HEK293 (cell line): ENCODE results near the gene MARCHF7.
A peak's percentile ranks its signal among the peaks of the same experiment; 100 is the strongest.

Experiments
- CTCF ChIA-PET: fragments of 350-600 bp; formaldehyde crosslinking; extraction: SDS; loops from one replicate; lab custom pipeline; 2021; ENCODE audit warnings: antibody characterized with exemption; lab: Yijun Ruan, JAX
- POLR2A ChIA-PET: fragments of 300-600 bp; formaldehyde crosslinking; extraction: SDS; loops from one replicate; lab custom pipeline; 2020; ENCODE audit warnings: antibody characterized with exemption, inconsistent platforms; lab: Yijun Ruan, JAX
- H3K27ac ChIP-seq: fragments of 200-500 bp; sonication (Bioruptor generic); 2 replicates; pipeline ENCODE4 v1.5.1; 2014; ENCODE audit warnings: low read depth, low read length, control low read depth, inconsistent platforms; ENCODE audit errors: extremely low read depth
- H3K36me3 ChIP-seq, 2 experiments: fragments of 200-500 bp in 1 of 2; sonication (Bioruptor generic) in 1 of 2; 1 replicate in 1 of 2; 2 replicates in 1 of 2; pipeline ENCODE4 v1.5.1; 2014 to 2017; ENCODE audit warnings: inconsistent platforms in 2 of 2, low read length in 2 of 2; ENCODE audit not compliant: control insufficient read depth in 2 of 2, insufficient read depth in 1 of 2
- H3K4me1 ChIP-seq: fragments of 200-500 bp; sonication (Bioruptor generic); 2 replicates; pipeline ENCODE4 v1.5.1; 2014; ENCODE audit warnings: mild to moderate bottlenecking, low read length, inconsistent platforms; ENCODE audit not compliant: control insufficient read depth, insufficient read depth
- H3K4me3 ChIP-seq: 2 replicates; pipeline ENCODE4 v1.5.1; 2011; ENCODE audit warnings: low read depth, mild to moderate bottlenecking, control low read depth, low read length, moderate library complexity
- H3K9me3 ChIP-seq: fragments of 200-500 bp; sonication (Bioruptor generic); 2 replicates; pipeline ENCODE4 v1.5.1; 2014; ENCODE audit warnings: low read depth, low read length, inconsistent platforms; ENCODE audit not compliant: control insufficient read depth, insufficient read depth
- BCL6B ChIP-seq: fragments of 450-650 bp; formaldehyde crosslinking; IDR thresholded peaks from 2 replicates; pipeline ENCODE4 v1.5.1; 2017; ENCODE audit warnings: missing biosample characterization, missing genetic modification characterization
- ZBTB8A ChIP-seq: fragments of 450-650 bp; formaldehyde crosslinking; IDR thresholded peaks from 2 replicates; pipeline ENCODE4 v1.5.1; 2016; ENCODE audit warnings: missing biosample characterization, missing genetic modification characterization
- ZFP37 ChIP-seq: fragments of 450-650 bp; formaldehyde crosslinking; IDR thresholded peaks from 2 replicates; pipeline ENCODE4 v1.5.1; 2016; ENCODE audit warnings: missing biosample characterization, missing genetic modification characterization
- ZNF121 ChIP-seq: fragments of 450-650 bp; formaldehyde crosslinking; IDR thresholded peaks from 2 replicates; pipeline ENCODE4 v1.5.1; 2016; ENCODE audit warnings: missing biosample characterization, missing genetic modification characterization
- ZNF19 ChIP-seq: fragments of 450-650 bp; formaldehyde crosslinking; IDR thresholded peaks from 2 replicates; pipeline ENCODE4; 2016; ENCODE audit warnings: missing biosample characterization, missing genetic modification characterization, low read depth
- ZNF214 ChIP-seq: fragments of 450-650 bp; formaldehyde crosslinking; IDR thresholded peaks from 2 replicates; pipeline ENCODE4 v1.5.1; 2017; ENCODE audit warnings: missing biosample characterization, mild to moderate bottlenecking, missing genetic modification characterization, borderline replicate concordance
- ZNF248 ChIP-seq: fragments of 450-650 bp; formaldehyde crosslinking; IDR thresholded peaks from 2 replicates; pipeline ENCODE4 v1.5.1; 2017; ENCODE audit warnings: missing biosample characterization, missing genetic modification characterization
- ZNF362 ChIP-seq: fragments of 450-650 bp; formaldehyde crosslinking; IDR thresholded peaks from 2 replicates; pipeline ENCODE4 v1.5.1; 2016; ENCODE audit warnings: missing biosample characterization, missing genetic modification characterization
- ZNF426 ChIP-seq: fragments of 450-650 bp; formaldehyde crosslinking; IDR thresholded peaks from 2 replicates; pipeline ENCODE4 v1.5.1; 2017; ENCODE audit warnings: missing biosample characterization, missing genetic modification characterization, mild to moderate bottlenecking, inconsistent platforms, moderate library complexity
- ZNF510 ChIP-seq: fragments of 450-650 bp; formaldehyde crosslinking; IDR thresholded peaks from 2 replicates; pipeline ENCODE4 v1.5.1; 2018; ENCODE audit warnings: mild to moderate bottlenecking, missing genetic modification characterization, missing biosample characterization; ENCODE audit not compliant: insufficient replicate concordance
- ZNF529 ChIP-seq: fragments of 450-650 bp; formaldehyde crosslinking; IDR thresholded peaks from 2 replicates; pipeline ENCODE4 v1.5.1; 2017; ENCODE audit warnings: missing genetic modification characterization, missing biosample characterization; ENCODE audit not compliant: insufficient replicate concordance
- ZNF555 ChIP-seq: fragments of 450-650 bp; formaldehyde crosslinking; conservative IDR thresholded peaks from 2 replicates; pipeline ENCODE4 v1.5.1; 2017; ENCODE audit warnings: missing biosample characterization, mild to moderate bottlenecking, missing genetic modification characterization, inconsistent platforms
- ZNF623 ChIP-seq: fragments of 450-650 bp; formaldehyde crosslinking; IDR thresholded peaks from 2 replicates; pipeline ENCODE4 v1.5.1; 2016; ENCODE audit warnings: missing biosample characterization, missing genetic modification characterization
- ZSCAN16 ChIP-seq: fragments of 450-650 bp; formaldehyde crosslinking; IDR thresholded peaks from 2 replicates; pipeline ENCODE4 v1.5.1; 2016; ENCODE audit warnings: missing biosample characterization, missing genetic modification characterization
- ZSCAN30 ChIP-seq: fragments of 450-650 bp; IDR thresholded peaks from 2 replicates; pipeline ENCODE4 v1.5.1; 2018; ENCODE audit warnings: missing biosample characterization, mild to moderate bottlenecking, missing genetic modification characterization, moderate library complexity
- TF ChIP-seq, protein P1 (sequence below): fragments of 450-650 bp; formaldehyde crosslinking; IDR thresholded peaks from 2 replicates; pipeline ENCODE4 v1.5.1; 2016; ENCODE audit warnings: missing biosample characterization, missing genetic modification characterization
- TF ChIP-seq, protein P2 (sequence below): fragments of 450-650 bp; formaldehyde crosslinking; IDR thresholded peaks from 2 replicates; pipeline ENCODE4 v1.5.1; 2016; ENCODE audit warnings: missing biosample characterization, missing genetic modification characterization
- TF ChIP-seq, protein P3 (sequence below): fragments of 450-650 bp; formaldehyde crosslinking; IDR thresholded peaks from 2 replicates; pipeline ENCODE4 v1.5.1; 2016; ENCODE audit warnings: missing biosample characterization, missing genetic modification characterization

The MARCHF7 gene

DNA sequence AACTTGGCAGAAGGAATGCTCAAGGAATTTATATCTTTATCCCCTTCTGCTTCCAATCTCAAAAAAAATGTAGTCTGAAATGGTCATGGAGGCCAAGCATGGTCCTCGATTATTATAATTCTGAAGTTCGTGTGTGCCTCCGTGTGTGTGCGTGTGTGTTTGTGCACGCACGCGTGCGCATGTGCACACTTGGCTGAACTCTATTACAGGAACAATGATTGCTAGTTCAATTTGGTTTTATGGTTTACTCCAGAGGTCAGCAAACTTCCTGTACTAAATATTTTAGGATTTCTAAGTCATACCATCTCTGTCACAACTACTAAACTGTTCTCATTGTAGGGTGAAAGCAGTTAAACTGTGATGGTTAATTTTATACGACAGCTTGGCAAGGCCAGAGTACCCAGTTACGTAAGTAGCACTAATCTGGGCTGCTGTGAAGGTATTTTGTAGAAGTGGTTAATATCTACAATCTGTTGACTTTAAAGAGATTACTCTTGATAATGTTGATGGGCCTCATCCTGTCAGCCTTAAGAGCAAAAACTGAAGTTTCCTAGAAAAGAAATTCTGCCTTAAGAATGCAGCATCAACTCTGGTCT lies 5.8 kb upstream of the MARCHF7 start:
- no peak overlapping the region for H3K4me3 ChIP-seq
- CTCF ChIA-PET = interaction anchor here (0.7 kb wide), 1 partner anchor 93 kb away, joined by 3 read pairs; no protein-coding TSS in a partner anchor
- no peaks in the 10 kb centered on the region for H3K9me3 ChIP-seq
- POLR2A ChIA-PET = no interaction called here
- peaks cover 2% of the 10 kb centered on the region; the same call in 1 of the 2 replicates for H3K4me1 ChIP-seq
- H3K27ac ChIP-seq = no peak overlapping the region
- H3K36me3 ChIP-seq = no peaks in the 10 kb centered on the region
- TF ChIP-seq ZNF214 (tag by site-specific recombination) (no peak), ZSCAN30 (tag by site-specific recombination) (no peak), ZNF510 (no peak), ZSCAN16 (tag by site-specific recombination) (no peak), ZNF248 (tag by site-specific recombination) (no peak), BCL6B (tag by site-specific recombination) (no peak)
- TF ChIP-seq, protein P1, sequence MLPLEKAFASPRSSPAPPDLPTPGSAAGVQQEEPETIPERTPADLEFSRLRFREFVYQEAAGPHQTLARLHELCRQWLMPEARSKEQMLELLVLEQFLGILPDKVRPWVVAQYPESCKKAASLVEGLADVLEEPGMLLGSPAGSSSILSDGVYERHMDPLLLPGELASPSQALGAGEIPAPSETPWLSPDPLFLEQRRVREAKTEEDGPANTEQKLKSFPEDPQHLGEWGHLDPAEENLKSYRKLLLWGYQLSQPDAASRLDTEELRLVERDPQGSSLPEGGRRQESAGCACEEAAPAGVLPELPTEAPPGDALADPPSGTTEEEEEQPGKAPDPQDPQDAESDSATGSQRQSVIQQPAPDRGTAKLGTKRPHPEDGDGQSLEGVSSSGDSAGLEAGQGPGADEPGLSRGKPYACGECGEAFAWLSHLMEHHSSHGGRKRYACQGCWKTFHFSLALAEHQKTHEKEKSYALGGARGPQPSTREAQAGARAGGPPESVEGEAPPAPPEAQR (tag by site-specific recombination) = no peak
- TF ChIP-seq, protein P2, sequence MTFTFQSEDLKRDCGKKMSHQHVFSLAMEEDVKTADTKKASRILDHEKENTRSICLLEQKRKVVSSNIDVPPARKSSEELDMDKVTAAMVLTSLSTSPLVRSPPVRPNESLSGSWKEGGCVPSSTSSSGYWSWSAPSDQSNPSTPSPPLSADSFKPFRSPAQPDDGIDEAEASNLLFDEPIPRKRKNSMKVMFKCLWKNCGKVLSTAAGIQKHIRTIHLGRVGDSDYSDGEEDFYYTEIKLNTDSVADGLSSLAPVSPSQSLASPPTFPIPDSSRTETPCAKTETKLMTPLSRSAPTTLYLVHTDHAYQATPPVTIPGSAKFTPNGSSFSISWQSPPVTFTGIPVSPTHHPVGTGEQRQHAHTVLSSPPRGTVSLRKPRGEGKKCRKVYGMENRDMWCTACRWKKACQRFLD (tag by site-specific recombination) = no peak
- TF ChIP-seq, all 188 proteins: peak for 0

DNA sequence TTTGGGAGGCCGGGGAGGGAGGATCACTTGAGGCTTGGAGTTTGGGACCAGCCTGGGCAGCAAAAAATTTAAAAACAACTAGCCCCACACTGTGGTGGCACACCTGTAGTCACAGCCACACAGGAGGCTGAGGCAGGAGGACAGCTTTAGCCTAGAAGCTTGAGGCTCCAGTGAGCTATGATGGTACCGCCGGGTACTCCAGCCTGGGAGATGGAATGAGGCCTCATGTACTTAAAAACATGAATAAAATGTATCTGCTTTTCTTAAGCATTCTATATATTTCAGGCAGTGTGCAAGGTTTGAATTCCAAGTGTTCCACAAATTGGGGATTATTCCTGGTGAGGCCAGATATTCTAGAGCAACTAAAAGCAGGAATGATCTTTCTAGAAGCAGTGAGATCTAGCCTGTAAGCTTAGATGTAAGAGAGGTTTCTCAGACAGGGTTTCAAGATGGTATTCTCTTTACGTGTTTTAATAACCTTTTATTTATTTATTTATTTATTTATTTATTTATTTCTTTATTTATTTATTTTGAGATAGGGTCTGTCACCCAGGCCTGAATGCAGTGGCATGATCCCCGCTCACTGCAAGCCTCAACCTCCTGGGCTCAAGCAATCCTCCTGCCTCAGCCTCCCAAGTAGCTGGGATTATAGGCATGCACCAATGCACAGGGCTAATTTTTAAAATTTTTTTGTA lies 4.1 kb upstream of the MARCHF7 start:
- POLR2A ChIA-PET = no interaction called here
- Histone ChIP-seq H3K27ac (no peak overlapping the region), H3K4me1 (peaks cover 2% of the 10 kb centered on the region; the same call in 1 of the 2 replicates), H3K9me3 (no peaks in the 10 kb centered on the region), H3K4me3 (no peak overlapping the region), H3K36me3 (no peaks in the 10 kb centered on the region)
- CTCF ChIA-PET = interaction anchor here (0.5 to 0.6 kb wide), 2 partner anchors 154 to 279 kb away, joined by 3 to 5 read pairs; no protein-coding TSS in a partner anchor
- TF ChIP-seq ZNF623 (tag by site-specific recombination) (peak; percentile 55), ZNF529 (no peak), ZNF19 (no peak), ZNF362 (tag by site-specific recombination) (no peak), ZNF426 (tag by site-specific recombination) (peak; percentile 69), ZFP37 (no peak), ZNF121 (0 out of 2 replicates have a peak, but pooled peaks have one; percentile 26), ZBTB8A (tag by site-specific recombination) (peak; percentile 63), ZNF555 (tag by site-specific recombination) (peak; percentile 47)
- TF ChIP-seq, protein P3, sequence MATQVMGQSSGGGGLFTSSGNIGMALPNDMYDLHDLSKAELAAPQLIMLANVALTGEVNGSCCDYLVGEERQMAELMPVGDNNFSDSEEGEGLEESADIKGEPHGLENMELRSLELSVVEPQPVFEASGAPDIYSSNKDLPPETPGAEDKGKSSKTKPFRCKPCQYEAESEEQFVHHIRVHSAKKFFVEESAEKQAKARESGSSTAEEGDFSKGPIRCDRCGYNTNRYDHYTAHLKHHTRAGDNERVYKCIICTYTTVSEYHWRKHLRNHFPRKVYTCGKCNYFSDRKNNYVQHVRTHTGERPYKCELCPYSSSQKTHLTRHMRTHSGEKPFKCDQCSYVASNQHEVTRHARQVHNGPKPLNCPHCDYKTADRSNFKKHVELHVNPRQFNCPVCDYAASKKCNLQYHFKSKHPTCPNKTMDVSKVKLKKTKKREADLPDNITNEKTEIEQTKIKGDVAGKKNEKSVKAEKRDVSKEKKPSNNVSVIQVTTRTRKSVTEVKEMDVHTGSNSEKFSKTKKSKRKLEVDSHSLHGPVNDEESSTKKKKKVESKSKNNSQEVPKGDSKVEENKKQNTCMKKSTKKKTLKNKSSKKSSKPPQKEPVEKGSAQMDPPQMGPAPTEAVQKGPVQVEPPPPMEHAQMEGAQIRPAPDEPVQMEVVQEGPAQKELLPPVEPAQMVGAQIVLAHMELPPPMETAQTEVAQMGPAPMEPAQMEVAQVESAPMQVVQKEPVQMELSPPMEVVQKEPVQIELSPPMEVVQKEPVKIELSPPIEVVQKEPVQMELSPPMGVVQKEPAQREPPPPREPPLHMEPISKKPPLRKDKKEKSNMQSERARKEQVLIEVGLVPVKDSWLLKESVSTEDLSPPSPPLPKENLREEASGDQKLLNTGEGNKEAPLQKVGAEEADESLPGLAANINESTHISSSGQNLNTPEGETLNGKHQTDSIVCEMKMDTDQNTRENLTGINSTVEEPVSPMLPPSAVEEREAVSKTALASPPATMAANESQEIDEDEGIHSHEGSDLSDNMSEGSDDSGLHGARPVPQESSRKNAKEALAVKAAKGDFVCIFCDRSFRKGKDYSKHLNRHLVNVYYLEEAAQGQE (tag by site-specific recombination) = peak; percentile 53; the same call in 1 of the 2 replicates
